NCI-H1417 treated with DMSO at 0.1 percent for 48 hours (cell line): Measurements from ENCODE around the gene CMSS1.

Source experiments
- DNase-seq: peaks from one replicate; lab custom pipeline; 2025; lab: John Stamatoyannopoulos, UW

CMSS1 gene

DNA sequence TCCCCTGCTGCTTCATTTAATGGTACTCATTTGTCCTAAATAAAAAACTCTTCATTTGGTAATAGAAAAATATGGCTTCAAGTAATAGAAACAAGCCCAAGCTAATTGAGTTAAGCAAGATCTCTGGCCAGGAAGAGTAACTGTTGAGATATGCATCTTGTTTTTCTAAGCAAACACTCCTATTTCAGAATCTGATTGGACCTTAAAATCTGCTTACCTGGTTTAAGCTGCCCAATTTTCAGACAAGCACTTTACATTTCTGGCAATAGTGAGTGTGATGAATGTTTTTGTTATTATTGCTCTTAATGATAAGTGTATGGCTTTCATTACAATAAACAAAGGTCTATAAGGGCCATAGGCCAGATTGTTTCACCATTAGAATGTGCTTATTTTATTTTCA lies 86.2 kb downstream of the CMSS1 start:
- DNase-seq: no peak

DNA sequence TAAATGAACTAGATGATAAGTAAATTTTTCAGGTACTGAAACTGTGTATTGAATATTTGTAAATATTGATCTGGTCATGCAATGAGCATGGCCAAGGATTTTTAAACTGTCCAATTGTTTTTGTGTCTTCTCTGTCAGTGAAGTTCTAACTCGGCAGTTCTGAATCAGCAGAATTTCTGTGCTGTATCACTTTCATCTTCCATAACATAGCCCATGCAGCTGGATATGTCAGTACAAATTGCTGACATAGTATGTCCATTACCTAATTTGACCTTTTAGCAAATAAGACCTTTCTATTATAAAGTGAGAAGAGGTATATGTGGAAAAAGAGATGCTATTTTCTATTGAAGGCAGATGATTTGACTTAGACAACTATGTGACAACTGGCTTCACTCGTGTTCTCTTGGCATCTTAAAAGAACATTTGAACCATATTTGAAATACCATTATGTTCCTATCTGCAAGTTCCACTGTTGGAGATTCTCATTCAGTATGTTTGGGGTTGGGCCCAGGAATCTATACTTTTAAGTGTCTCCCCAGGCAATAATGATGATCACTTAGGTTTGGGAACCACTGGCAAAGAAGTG lies 90.4 kb downstream of the CMSS1 start:
- no peak for DNase-seq

DNA sequence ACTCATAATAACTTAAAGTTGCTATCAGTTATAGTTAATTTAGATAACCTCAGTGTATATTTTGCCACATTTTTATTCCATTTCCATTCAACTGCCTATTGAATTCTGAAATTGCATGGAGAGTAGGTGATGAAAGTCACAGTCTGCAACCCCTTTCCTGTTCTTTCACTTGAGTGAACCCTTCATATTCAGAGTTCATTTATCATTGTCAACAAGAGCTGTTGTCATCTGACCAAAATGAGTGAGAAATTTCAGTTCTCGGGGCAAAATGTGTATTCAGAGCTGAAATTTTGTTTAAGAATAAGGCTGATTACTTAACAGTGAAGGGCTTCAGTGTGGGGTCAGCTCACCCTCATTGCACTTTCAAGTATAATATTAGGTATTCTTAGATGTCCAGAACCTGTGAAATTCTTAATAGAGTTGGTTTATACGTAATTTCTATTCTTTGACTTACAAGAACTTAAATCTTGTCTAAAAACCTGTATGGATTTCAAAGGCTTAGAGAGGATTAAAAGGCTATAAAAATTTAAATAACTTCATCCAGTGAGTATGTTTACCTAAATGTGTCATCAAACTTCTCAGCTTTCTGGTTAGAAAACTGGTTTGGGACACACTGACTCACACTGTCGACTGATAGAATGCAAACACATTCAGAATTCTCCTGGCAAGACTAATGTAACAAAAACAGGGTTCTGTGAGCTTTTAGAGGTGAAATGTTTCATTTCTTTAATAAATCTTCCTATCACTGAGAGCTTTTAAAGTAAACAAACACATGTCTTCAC lies 92.2 kb downstream of the CMSS1 start:
- DNase-seq: no peak

DNA sequence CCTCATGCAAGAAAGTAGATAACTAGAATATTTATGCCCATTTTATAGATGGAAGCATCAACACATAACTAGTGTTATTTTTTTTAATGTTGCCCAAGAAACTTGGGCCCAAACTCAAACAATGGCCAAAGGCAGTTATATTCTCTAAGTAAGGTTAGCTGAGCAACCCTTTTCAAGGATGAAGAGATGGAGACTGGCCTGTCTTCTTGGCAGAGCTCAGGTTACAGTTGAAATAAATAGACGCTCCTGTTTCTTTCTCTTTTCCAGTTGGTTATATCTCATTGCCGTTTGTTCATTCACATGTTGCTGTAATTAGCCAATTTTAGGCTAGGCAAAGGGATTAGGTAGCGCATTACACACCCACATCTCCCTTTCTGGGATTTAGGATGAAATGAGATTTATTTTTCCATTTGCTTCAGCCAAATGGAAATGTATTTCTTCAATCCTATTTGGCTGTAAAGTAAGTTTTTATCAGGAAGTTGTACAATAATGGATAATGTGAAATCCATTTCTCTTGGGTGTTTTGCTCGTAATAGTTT lies 93.2 kb downstream of the CMSS1 start:
- DNase-seq: no peak

GRCh38 chr3:99911433-99911832 lies 93.8 kb downstream of the CMSS1 start:
- no peak for DNase-seq

DNA sequence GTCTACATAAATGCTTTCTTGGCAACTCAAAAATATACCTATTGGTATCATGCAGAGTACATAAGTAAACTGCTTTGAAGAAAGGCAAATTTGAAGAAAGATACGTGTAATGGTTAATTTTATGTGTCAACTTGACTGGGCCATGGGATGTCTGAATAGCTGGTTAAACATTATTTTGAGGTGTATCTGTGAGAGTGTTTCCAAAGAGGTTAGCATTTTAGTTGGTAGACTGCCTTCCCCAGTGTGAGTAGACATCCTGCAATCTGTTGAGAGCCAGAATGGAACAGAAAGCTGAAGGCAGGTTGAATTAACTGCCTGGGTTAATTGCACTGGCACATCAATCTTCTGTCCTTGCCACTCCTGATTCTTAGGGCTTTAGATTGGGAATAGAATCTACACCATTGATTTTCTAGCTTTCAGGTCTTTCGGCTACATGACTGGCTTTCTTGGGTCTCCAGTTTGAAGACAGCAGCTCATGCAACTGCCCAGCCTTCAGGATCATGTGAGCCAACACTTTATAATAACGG lies 98.3 kb downstream of the CMSS1 start:
- DNase-seq: no peak

DNA sequence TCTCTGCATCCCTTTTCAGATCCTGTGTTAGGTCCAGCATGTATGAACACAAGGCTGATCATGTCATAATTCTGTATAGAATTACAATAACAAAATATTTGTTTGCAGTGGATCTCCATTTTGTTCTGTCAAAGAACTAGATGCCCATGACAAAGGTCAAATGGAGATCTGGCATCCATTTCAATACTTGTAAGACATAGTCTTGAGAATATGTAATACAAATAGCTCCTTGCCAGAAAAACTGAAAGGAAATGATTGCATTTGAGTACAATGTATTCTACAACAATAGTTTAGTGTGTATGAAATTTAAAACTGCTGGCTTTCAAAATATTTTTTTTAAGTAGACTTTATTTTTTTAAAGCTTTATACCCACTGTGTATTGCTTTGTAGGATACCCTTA lies 101.1 kb downstream of the CMSS1 start:
- DNase-seq: no peak

DNA sequence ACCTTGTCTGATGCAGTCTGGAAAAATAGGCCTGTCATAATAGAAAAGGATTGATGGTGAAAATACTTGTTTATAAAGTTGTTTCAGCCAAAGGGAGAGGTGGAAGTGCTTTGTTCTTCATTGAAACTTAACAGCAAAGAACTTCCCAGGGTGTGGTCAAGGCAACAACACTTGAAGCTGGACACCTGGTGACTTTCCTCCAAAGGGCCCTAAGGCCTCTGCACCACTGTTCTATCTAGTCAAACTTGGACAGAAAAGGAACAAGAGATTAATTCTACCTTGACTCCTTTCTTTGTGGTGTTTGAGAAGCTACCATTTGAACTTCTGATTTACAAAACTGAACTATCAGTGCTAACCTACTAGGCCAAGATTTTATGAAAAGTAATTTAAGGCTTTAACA lies 102.0 kb downstream of the CMSS1 start:
- no peak for DNase-seq

- no peak for DNase-seq
Measured at GRCh38 chr3:99920481-99921376, 103.1 kb downstream of the CMSS1 start.

DNA sequence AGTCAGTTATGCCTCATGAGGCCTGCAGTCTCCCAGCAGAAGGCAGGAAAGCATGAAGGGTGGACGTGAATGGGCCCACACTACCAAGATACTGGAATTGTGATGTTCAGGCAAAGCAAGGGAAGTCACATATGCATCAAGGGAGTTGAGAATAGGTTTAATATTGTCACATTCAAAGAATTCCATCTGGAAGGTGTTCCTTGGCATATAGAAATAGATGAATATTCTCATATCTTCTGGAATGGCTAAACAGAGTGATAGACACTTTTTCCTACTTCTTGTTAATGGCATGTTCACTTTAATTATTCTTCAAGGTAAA lies 103.7 kb downstream of the CMSS1 start:
- no peak for DNase-seq

- DNase-seq: no peak
Measured at GRCh38 chr3:99921986-99922385, 104.3 kb downstream of the CMSS1 start.

DNA sequence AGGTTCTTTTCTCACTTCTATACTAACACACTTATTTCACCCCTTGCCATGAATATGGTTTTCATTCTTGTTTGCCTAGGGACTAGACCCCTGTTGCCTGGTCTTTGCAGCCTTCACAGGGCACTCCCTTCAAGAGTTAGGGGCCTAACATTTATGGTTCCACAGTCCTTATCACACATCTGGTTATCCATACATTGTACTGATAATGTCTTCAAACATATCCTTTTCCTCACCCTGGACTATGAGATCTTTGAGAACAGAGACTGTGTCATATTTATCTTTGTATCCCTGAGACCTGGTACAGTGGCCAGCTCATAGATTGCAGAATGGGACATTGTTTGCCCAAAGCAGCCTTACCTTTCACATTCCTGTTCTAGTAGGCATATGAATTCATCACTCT lies 106.2 kb downstream of the CMSS1 start:
- no peak for DNase-seq

- no peak for DNase-seq
Measured at GRCh38 chr3:99925584-99926230, 108.0 kb downstream of the CMSS1 start.

GRCh38 chr3:99927671-99928457 lies 110.2 kb downstream of the CMSS1 start:
- no peak for DNase-seq

- DNase-seq: no peak
Measured at GRCh38 chr3:99928771-99929744, 111.4 kb downstream of the CMSS1 start.

- DNase-seq: no peak
Measured at GRCh38 chr3:99929745-99930139, 112.1 kb downstream of the CMSS1 start.

GRCh38 chr3:99931059-99931458 lies 113.4 kb downstream of the CMSS1 start:
- DNase-seq: no peak

GRCh38 chr3:99933971-99934750 lies 116.5 kb downstream of the CMSS1 start:
- no peak for DNase-seq
